Stimulated activated CD4-positive, alpha-beta T cell treated with anti-CD3 and anti-CD28 coated beads, Interleukin-4, amount 100 ng/mL, for 4 hours (primary cell): ENCODE measurements around the gene CDKN2AIPNL.
"Not testable (repeated sequence)": the region's sequence is repeated elsewhere in the genome, so short reads cannot be mapped to it uniquely, and the experiment has no call there.

ENCODE experiments used
- DNase-seq, 2 experiments: peaks; one replicate each; pipeline ENCODE4 v3.0.0-alpha.2; 2020

Gene CDKN2AIPNL

GRCh38 chr5:134437847-134438581, 26.3 kb upstream of the CDKN2AIPNL start:
- DNase-seq: no peak

GRCh38 chr5:134437340-134437846, 25.7 kb upstream of the CDKN2AIPNL start:
- no peak for DNase-seq

DNA sequence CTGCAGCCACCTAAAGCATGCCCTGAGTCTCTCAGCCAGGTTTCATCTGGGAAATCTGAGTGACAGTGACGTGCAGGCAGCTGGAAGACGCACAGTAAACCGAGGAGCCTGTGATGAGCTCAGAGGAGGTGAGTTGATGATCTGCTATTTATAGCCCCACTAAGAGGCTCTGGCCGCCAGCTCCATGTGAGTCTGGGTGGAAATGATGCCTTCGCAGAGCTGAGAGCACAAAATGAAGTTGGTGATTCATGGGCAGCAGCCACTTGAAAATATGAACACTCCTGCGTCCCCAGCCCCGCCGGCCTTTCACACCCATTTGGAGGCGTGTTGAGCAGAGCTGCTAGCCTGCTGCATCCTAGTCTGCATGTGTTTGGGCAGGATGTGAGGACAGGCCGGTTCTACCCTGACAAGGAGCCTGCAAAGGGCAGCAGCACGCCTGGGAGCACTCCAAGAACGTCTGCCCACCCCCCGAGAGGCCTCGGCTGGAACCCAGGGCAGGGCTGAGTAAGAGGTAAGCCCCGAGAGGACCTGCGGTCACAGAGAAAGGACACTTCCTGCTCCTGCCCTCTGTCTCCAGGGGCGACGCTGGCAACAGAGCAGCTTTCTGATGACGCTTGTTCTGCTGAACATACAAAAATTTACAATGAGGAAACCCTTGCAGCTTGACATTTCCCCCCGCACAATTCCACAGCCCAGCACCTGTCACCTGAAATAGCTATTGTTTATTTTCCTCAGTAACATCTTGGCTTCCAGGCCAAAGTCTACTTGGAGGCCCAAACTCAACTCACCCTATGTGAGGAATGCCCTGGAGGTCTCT, 25.1 kb upstream of the CDKN2AIPNL start:
- peak; percentile 6 to 14 for DNase-seq

DNA sequence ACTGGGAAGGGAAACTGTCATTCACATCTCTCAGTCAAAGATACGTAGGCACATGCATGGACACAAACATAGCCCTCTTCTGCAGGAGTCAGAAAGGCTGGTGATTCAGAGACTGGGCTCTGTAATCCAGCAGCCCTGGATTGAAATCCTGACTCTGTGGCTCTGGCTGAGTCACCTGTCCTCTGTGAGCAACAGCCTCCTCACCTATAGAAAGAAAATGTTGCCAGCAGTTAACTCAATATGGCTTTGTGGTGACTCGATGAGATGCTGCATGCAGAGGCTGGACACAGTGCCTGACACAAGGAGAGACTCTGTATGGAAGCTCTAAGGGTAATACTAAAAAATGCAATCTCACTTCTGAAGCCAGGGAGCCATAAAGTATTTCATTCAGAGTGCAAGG, 23.9 kb upstream of the CDKN2AIPNL start:
- DNase-seq: no peak

- DNase-seq: no peak
Observed at GRCh38 chr5:134432677-134433359, 21.1 kb upstream of the CDKN2AIPNL start.

DNA sequence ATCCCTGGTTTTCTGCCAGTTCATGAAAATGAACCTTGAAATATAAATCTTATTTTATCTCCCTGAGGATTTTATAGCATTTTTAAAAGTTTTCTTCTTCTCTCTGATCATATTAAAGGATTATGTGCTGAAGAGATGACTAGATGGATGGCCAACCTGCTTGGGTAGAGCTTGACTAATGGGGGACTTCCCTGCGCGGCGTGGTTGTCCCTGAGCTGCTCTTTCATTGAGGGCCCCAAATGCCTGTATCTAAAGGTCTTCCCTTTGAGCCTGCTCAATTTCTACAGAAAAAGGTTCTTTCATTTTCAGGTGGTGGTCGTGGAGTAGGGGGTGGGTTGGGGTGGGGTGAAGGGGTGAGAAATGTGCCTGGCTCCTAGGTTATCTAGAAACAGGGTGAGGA, 20.5 kb upstream of the CDKN2AIPNL start:
- DNase-seq: no peak

GRCh38 chr5:134430001-134430569, 18.4 kb upstream of the CDKN2AIPNL start:
- no peak for DNase-seq

DNA sequence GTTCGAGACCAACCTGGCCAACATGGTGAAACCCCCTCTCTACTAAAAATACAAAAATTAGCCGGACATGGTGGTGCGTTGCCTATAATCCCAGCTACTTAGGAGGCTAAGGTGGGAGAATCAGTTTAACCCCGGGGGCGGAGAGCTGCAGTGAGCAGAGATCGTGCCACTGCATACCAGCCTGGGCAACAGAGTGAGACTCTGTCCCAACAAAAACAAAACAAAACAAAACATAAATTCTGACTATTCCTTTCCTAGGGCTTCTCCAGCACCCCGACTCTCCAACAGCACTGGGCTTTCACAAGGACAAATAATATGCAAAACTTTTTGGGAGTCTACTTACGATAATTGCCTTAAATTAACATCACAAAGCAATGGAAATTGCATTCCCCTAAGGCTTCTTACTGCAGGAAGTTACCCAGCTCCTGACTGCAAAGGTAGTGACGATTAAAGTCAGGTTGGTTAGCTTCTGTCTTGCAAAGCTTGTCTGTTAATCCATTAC, 15.9 kb upstream of the CDKN2AIPNL start:
- no peak for DNase-seq

DNA sequence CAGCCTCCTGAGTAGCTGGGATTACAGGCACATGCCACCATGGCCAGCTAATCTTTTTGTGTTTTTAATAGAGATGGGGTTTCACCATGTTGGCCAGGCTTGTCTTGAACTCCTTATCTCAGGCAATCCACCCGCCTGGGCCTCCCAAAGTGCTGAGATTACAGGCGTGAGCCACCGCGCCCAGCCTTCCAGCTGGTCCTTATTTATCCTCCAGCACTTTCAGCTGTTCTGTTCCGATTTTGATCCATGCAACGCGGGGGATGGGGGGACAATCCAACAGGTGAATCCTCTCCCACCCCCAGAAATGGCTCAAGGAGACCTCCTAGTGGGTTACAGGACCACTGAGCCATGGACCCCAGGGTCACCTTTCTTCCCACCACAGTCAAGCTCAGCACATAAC, 14.7 kb upstream of the CDKN2AIPNL start:
- no peak for DNase-seq

- no peak for DNase-seq
Observed at GRCh38 chr5:134423376-134423775, 11.7 kb upstream of the CDKN2AIPNL start.

- no peak for DNase-seq
Observed at GRCh38 chr5:134422791-134423365, 11.2 kb upstream of the CDKN2AIPNL start.

DNA sequence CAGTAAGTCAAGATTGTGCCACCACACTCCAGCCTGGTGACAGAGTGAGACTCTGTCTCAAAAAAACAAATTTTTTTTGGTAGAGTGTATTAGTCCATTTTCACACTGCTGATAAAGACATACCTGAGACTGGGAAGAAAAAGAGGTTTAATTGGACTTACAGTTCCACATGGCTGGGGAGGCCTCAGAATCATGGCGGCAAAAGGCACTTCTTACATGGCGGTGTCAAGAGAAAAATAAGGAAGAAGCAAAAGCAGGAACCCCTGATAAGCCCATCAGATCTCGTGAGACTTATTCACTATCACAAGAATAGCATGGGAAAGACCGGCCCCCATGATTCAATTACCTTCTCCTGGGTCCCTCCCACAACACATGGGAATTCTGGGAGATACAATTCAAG, 9.4 kb upstream of the CDKN2AIPNL start:
- DNase-seq: not testable (repeated sequence)

DNA sequence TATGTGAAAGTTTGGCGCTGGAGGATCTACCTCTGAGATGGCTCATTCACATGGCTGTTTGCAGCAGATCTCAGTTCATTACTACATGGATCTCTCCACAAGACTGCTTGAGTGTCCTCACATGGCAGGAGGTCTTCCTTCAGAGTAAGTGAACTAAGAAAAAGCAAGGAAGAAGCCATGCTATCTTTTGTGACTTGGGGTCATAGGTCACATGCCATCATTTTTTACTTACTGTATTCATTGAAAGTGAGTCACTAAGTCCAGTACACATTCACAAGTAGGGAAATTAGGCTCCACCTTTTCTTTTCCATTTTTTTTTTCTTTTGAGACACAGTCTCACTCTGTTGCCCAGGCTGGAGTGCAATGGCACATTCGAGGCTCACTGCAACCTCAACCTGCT, 8.7 kb upstream of the CDKN2AIPNL start:
- no peak for DNase-seq

DNA sequence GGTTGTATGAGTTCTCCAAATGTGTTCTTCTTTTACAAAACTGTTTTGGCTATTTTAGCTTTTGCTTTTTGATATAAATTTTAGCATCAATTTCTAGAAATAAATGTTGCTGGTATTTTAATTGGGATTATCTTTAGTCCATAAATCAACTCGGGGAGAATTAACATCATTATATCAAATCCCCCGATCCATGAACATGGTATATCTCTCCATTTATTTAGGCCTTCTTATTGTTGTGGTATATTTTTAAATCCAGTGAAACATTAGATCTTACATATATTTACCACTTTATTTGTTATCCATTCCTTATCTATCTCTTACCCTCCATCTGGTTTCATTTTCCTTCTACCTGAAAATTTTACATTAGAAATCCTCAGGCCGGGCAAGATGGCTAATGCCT, 7.3 kb upstream of the CDKN2AIPNL start:
- no peak for DNase-seq

DNA sequence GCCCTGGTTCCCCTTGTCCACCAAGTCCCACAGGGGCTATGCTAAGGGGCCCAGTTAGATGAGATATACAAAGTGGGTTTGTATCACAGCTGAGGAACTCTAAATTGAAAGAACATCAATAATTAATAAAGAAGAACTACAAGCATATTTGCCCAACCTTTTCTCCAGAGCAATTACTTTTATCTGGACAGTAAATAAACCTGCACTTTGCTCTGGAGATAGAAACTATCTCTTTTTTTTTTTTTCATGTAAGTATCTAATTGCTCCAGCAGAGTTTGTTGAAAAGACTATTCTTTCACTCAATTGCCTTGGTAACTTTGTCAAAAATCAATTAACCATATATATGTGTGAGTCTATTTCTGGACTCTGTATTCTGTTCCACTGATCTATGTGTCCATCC, 6.0 kb upstream of the CDKN2AIPNL start:
- no peak for DNase-seq

DNA sequence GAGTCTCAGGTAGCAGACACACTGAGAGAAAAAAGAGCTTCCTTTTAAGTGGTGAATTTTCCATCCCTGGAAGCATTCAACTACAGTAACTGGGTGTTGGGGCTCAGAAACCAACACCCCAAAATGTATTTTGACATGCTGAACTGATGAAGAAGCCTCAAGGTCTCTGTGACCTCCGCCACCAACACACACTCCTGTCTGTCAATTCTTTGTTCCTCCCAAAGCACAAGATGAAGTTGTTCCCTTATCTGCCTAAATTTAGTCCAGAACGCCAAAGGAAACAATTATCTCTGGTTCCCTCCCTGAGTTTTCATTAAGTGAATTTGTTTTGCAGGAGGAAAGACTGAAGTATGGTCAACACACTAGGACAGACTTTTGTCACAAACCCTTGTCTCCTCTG, 1.4 kb upstream of the CDKN2AIPNL start:
- no peak for DNase-seq

GRCh38 chr5:134411228-134411545, 494 bp downstream of the CDKN2AIPNL start:
- DNase-seq: no peak

- no peak for DNase-seq
Observed at GRCh38 chr5:134410822-134411221, 859 bp downstream of the CDKN2AIPNL start.

DNA sequence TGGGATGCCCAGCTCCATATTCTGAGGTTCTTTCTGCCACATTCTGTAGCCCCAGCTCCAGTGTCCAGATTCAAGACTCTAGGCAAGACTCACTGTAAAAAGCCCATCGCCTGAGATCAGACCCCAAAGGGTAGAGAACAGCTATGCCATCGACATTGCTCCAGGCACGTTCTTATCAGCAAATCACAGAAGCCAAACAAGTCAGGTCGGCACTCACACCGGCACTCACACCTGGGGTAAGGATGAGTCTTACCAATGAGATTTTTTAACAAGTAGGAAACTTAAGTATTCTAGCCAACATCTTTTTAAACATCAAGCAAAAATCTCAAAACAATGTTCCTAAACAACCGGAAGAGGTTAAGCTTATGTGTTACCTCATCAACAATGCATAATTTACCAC, 2.4 kb downstream of the CDKN2AIPNL start:
- no peak for DNase-seq

GRCh38 chr5:134406390-134406789, 5.3 kb downstream of the CDKN2AIPNL start:
- no peak for DNase-seq

DNA sequence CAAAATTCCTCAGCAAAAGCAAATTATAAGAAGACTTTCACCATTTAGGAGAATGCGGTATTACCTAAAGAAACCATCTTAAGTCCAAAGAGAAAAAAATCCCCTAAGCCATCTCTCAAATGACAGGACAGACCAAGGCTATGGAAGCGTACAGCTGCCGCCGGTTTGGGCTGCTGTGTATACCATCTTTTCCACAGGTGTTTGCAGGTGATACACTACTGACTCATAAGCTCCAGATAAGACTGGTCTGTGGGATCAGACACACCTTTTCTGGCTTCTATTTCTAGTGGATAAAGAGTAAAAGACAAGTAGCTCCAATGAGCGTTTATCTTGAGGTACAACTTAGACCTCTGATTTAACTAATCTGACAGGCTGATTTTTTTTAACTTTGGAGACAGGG, 7.7 kb downstream of the CDKN2AIPNL start:
- no peak for DNase-seq

- DNase-seq: no peak
Observed at GRCh38 chr5:134398609-134399155, 13.0 kb downstream of the CDKN2AIPNL start.
